NCI-H2107 treated with DMSO at 0.1 percent for 48 hours (cell line): Measurements from ENCODE around the gene CA7.

ENCODE experiments used
- DNase-seq: peaks from one replicate; lab custom pipeline; 2025; ENCODE audit not compliant: unreplicated experiment; lab: John Stamatoyannopoulos, UW

Gene CA7

GRCh38 chr16:66872943-66873684 lies 28.9 kb downstream of the CA7 start:
- DNase-seq, result peak; percentile 18

GRCh38 chr16:66873685-66874055 lies 29.5 kb downstream of the CA7 start:
- DNase-seq, result no peak

GRCh38 chr16:66874079-66874775 lies 30.0 kb downstream of the CA7 start:
- DNase-seq, result peak; percentile 24

GRCh38 chr16:66878067-66878466 lies 33.9 kb downstream of the CA7 start:
- no peak for DNase-seq

GRCh38 chr16:66880288-66881013 lies 36.2 kb downstream of the CA7 start, which contains the start of gene PDP2:
PDP2 (plus strand) TSS chr16:66880515; CDS start chr16:66884285, 3,770 bp downstream.
- DNase-seq, result peak; percentile 85

GRCh38 chr16:66881014-66881417 lies 36.8 kb downstream of the CA7 start:
- no peak for DNase-seq

- DNase-seq, result no peak
These were observed 37.3 kb downstream of the CA7 start for GRCh38 chr16:66881560-66881959.

- DNase-seq, result no peak
These were observed 37.8 kb downstream of the CA7 start for GRCh38 chr16:66881964-66882508.

- no peak for DNase-seq
These were observed 38.5 kb downstream of the CA7 start for GRCh38 chr16:66882702-66883101.

GRCh38 chr16:66885491-66885890 lies 41.3 kb downstream of the CA7 start:
- DNase-seq, result no peak

GRCh38 chr16:66886321-66886720 lies 42.1 kb downstream of the CA7 start:
- no peak for DNase-seq

- DNase-seq, result no peak
These were observed 42.7 kb downstream of the CA7 start for GRCh38 chr16:66886914-66887313.

- no peak for DNase-seq
These were observed 44.7 kb downstream of the CA7 start for GRCh38 chr16:66888647-66889615.

- no peak for DNase-seq
These were observed 45.4 kb downstream of the CA7 start for GRCh38 chr16:66889622-66890021.

- no peak for DNase-seq
These were observed 46.6 kb downstream of the CA7 start for GRCh38 chr16:66890799-66891198.

GRCh38 chr16:66891360-66891759 lies 47.1 kb downstream of the CA7 start:
- DNase-seq, result no peak

- no peak for DNase-seq
These were observed 47.6 kb downstream of the CA7 start for GRCh38 chr16:66891797-66892196.

- no peak for DNase-seq
These were observed 49.8 kb downstream of the CA7 start for GRCh38 chr16:66894055-66894454.

GRCh38 chr16:66894948-66895688 lies 50.9 kb downstream of the CA7 start:
- peak; percentile 27 for DNase-seq

- no peak for DNase-seq
These were observed 51.4 kb downstream of the CA7 start for GRCh38 chr16:66895689-66895979.
